ENCODE results near the gene TAS2R7. TPM values are rescaled to one million over a fixed set of nuclear protein-coding genes. Genes with fewer than 3 reads are reported as not detected.

The TAS2R7 gene
- total RNA-seq, 1 experiment from 2014 or later: not detected

GRCh38 chr12:10756194-10756593 is 46.2 kb downstream of the TAS2R7 start:
- H3K27me3 ChIP-seq (ENCODE audit: insufficient read depth, low read depth): no peaks in the 10 kb centered on the region
- ChIA-PET POLR2A (ENCODE audit: unreplicated experiment) (no interaction called here), CTCF (no interaction called here)
- DNase-seq: no peak
- H3K9me3 ChIP-seq (ENCODE audit: insufficient read depth, low read depth): peaks cover 13% of the 10 kb centered on the region
- no peak overlapping the region for H3K27ac ChIP-seq
- H3K4me2 ChIP-seq: no peak overlapping the region
- BruUV-seq (replicated peaks): no TSS peak
- no peaks in the 10 kb centered on the region for H3K36me3 ChIP-seq (ENCODE audit: low read depth)
- TF ChIP-seq CTCF (conservative IDR thresholded peaks at IDR 0.05): no peak
- no peak for TF ChIP-seq EZH2 (IDR thresholded peaks at IDR 0.05; ENCODE audit: low read depth)
- no peaks in the 10 kb centered on the region for H3K9me2 ChIP-seq (ENCODE audit: insufficient read depth)
- H4K20me1 ChIP-seq (ENCODE audit: insufficient read depth): no peaks in the 10 kb centered on the region
- H2AFZ ChIP-seq: no peak overlapping the region
- no peaks in the 10 kb centered on the region for H3F3A ChIP-seq (ENCODE audit: insufficient read depth, low read depth)
- H3K4me1 ChIP-seq (replicated peaks; ENCODE audit: insufficient read depth): no peaks in the 10 kb centered on the region
- intact Hi-C loops (cut with micrococcal nuclease; ENCODE audit: unreplicated experiment): loop anchor here (10.0 kb wide), 2 partner anchors 391 to 721 kb away; partner anchors contain the start of gene CLEC9A
- no peaks in the 10 kb centered on the region for H3K79me2 ChIP-seq (ENCODE audit: low read depth)
- H3K4me3 ChIP-seq: no peak overlapping the region

- intact Hi-C loops (cut with micrococcal nuclease; ENCODE audit: unreplicated experiment): loop anchor here (10.0 kb wide), 2 partner anchors 388 to 718 kb away; partner anchors contain the start of gene CLEC9A
- H3K27me3 ChIP-seq (ENCODE audit: insufficient read depth, low read depth): no peaks in the 10 kb centered on the region
- TF ChIP-seq EZH2 (IDR thresholded peaks at IDR 0.05; ENCODE audit: low read depth) (no peak), CTCF (conservative IDR thresholded peaks at IDR 0.05) (no peak)
These were observed 49.4 kb downstream of the TAS2R7 start for GRCh38 chr12:10753059-10753458.

More at GRCh38 chr12:10753059-10753458, 49.4 kb downstream of the TAS2R7 start:
- H3K27ac ChIP-seq: no peak overlapping the region
- H3K36me3 ChIP-seq (ENCODE audit: low read depth): no peaks in the 10 kb centered on the region
- DNase-seq: no peak
- H3K9me3 ChIP-seq (ENCODE audit: insufficient read depth, low read depth): peaks cover 13% of the 10 kb centered on the region
- ChIA-PET POLR2A (ENCODE audit: unreplicated experiment) (no interaction called here), CTCF (no interaction called here)
- H3K9me2 ChIP-seq (ENCODE audit: insufficient read depth): no peaks in the 10 kb centered on the region
- H3F3A ChIP-seq (ENCODE audit: insufficient read depth, low read depth): no peaks in the 10 kb centered on the region
- no peak overlapping the region for H2AFZ ChIP-seq
- no TSS peak for BruUV-seq (replicated peaks)
- no peaks in the 10 kb centered on the region for H3K4me1 ChIP-seq (replicated peaks; ENCODE audit: insufficient read depth)
- no peak overlapping the region for H3K4me3 ChIP-seq
- no peaks in the 10 kb centered on the region for H4K20me1 ChIP-seq (ENCODE audit: insufficient read depth)
- no peak overlapping the region for H3K4me2 ChIP-seq
- H3K79me2 ChIP-seq (ENCODE audit: low read depth): no peaks in the 10 kb centered on the region

Other genes with a start within 250 kb of the TAS2R7 start
- 53.8 and 91.4 TPM in 2 replicates for gene MAGOHB, start 189.0 kb downstream of the TAS2R7 start, total RNA-seq (2021)
- gene STYK1, start 128.6 kb downstream of the TAS2R7 start, total RNA-seq (2021): 7.8 and 16.9 TPM in 2 replicates
- 567 and 613 TPM in 2 replicates for gene YBX3, start 79.3 kb downstream of the TAS2R7 start, total RNA-seq (2021)
- gene TAS2R8, start 4.7 kb upstream of the TAS2R7 start, total RNA-seq (2021): not detected in 2 replicates
- gene TAS2R9, start 7.5 kb upstream of the TAS2R7 start, total RNA-seq (2021): not detected in 2 replicates
- 1.4 and 2.2 TPM in 2 replicates for gene TAS2R10, start 23.7 kb upstream of the TAS2R7 start, total RNA-seq (2021)
- gene PRR4, start 46.8 kb upstream of the TAS2R7 start, total RNA-seq (2021): 5.1 and 7.1 TPM in 2 replicates
- gene PRH1, start 81.6 kb upstream of the TAS2R7 start, total RNA-seq (2021): 14.4 and 17.2 TPM in 2 replicates
- 1.9 and 2.6 TPM in 2 replicates for gene TAS2R13, start 106.9 kb upstream of the TAS2R7 start, total RNA-seq (2021)
- gene PRH2, start 126.6 kb upstream of the TAS2R7 start, total RNA-seq (2021): not detected in 2 replicates
- 1.8 and 3.3 TPM in 2 replicates for gene TAS2R14, start 136.6 kb upstream of the TAS2R7 start, total RNA-seq (2021)
- 1.6 and 2.3 TPM in 2 replicates for gene TAS2R50, start 184.3 kb upstream of the TAS2R7 start, total RNA-seq (2021)
- 1.8 and 2.6 TPM in 2 replicates for gene TAS2R20, start 195.7 kb upstream of the TAS2R7 start, total RNA-seq (2021)
- gene TAS2R19, start 220.0 kb upstream of the TAS2R7 start, total RNA-seq (2021): 3.3 TPM in 2 replicates
- 3.1 and 3.5 TPM in 2 replicates for gene TAS2R31, start 228.8 kb upstream of the TAS2R7 start, total RNA-seq (2021)